Fibroblast of the conjunctiva (primary cell): Measurements from ENCODE around the gene CUEDC2.
A peak's percentile ranks its signal among the peaks of the same experiment; 100 is the strongest.

Source experiments
- DNase-seq: peaks from one replicate; pipeline ENCODE4 v3.0.0-alpha.2; 2010; ENCODE audit warnings: low read depth

Gene CUEDC2

GRCh38 chr10:102424916-102425315 lies 7.5 kb downstream of the CUEDC2 start:
- no peak for DNase-seq

GRCh38 chr10:102424145-102424544 lies 8.2 kb downstream of the CUEDC2 start:
- no peak for DNase-seq

GRCh38 chr10:102423372-102423968 lies 8.9 kb downstream of the CUEDC2 start:
- no peak for DNase-seq

- peak; percentile 47 for DNase-seq
Observed at GRCh38 chr10:102422545-102423129, 9.7 kb downstream of the CUEDC2 start.

GRCh38 chr10:102421757-102422512 lies 10.4 kb downstream of the CUEDC2 start:
- DNase-seq: no peak

GRCh38 chr10:102421507-102421756 lies 10.9 kb downstream of the CUEDC2 start:
- DNase-seq: no peak

GRCh38 chr10:102420714-102421506 lies 11.5 kb downstream of the CUEDC2 start, which contains the start of gene FBXL15:
Gene FBXL15, plus strand, starts transcription at chr10:102420836. Its CDS starts 294 bp downstream, at chr10:102421130.
- DNase-seq: peak; percentile 90

- no peak for DNase-seq
Observed at GRCh38 chr10:102420181-102420713, 12.1 kb downstream of the CUEDC2 start.

GRCh38 chr10:102419269-102420180 lies 12.8 kb downstream of the CUEDC2 start:
- no peak for DNase-seq

- DNase-seq: no peak
Observed at GRCh38 chr10:102418622-102419268, 13.6 kb downstream of the CUEDC2 start, which contains the start of gene PSD. Gene PSD, minus strand, starts transcription at chr10:102418785. Its CDS starts 1,747 bp downstream, at chr10:102417038.

- DNase-seq: no peak
Observed at GRCh38 chr10:102416695-102417094, 15.7 kb downstream of the CUEDC2 start.

- no peak for DNase-seq
Observed at GRCh38 chr10:102416283-102416682, 16.1 kb downstream of the CUEDC2 start.

- DNase-seq: no peak
Observed at GRCh38 chr10:102414749-102415148, 17.6 kb downstream of the CUEDC2 start.

GRCh38 chr10:102413806-102414561 lies 18.4 kb downstream of the CUEDC2 start:
- DNase-seq: no peak

GRCh38 chr10:102413053-102413705 lies 19.2 kb downstream of the CUEDC2 start:
- DNase-seq: no peak

GRCh38 chr10:102412293-102412692 lies 20.1 kb downstream of the CUEDC2 start:
- no peak for DNase-seq

GRCh38 chr10:102411341-102412255 lies 20.8 kb downstream of the CUEDC2 start:
- DNase-seq: no peak

- DNase-seq: no peak
Observed at GRCh38 chr10:102410429-102411073, 21.8 kb downstream of the CUEDC2 start.
